Hematopoietic multipotent progenitor cell treated with erythropoietin and hydrocortisone succinate and interleukin-3 and kit ligand, for 17 days (in vitro differentiated cells): Measurements from ENCODE around the gene GNE.

Experiments used
- DNase-seq: peaks from one replicate; pipeline ENCODE4 v3.0.0-alpha.2; 2015; ENCODE audit warnings: low spot score

The GNE gene

GRCh38 chr9:36169166-36169565 is 89.1 kb downstream of the GNE start, which contains the start of gene CCIN:
CCIN (plus strand) TSS chr9:36169388; CDS start chr9:36169503, 115 bp downstream.
- no peak for DNase-seq

- peak; percentile 72 for DNase-seq
These were observed 91.9 kb downstream of the GNE start for GRCh38 chr9:36166168-36166927.

DNA sequence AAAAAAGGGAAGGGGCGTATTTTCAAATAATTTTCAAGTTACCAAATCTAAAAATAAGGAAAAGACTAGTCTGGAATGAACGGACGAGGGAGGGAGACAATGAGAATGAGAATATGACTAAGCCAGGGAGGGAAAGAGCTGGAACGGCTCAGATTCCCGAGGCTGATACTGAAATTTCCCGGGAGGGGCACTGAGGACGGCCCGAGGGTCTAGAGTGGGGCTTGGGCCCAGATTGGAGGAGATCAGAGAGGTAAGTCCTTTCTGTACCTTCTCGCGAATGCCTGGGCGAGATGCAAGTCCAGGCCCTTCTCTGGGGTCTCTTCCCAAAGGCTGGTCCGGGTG is 92.5 kb downstream of the GNE start:
- no peak for DNase-seq

DNA sequence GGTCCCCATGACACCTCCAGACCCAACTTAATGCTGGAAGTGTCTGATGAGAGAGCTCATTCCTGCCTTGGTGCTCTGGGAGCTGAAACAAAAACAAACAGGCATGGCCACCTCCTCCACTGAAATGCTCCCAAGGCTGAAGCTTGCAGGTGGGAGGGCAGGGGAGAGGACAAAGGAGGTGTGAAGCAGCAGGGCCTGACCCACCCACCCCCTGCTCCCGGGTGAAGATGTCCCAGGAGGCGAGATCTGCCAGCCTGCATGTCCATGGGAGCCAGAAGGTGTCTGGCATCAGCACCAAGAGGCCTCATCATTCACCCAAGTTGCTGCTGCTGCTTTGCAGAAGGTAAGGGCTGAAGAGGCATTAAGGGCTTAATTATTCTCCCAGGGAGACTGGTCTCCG is 93.3 kb downstream of the GNE start:
- DNase-seq = no peak
